ENCODE measurements around the gene BSN.

Gene BSN

DNA sequence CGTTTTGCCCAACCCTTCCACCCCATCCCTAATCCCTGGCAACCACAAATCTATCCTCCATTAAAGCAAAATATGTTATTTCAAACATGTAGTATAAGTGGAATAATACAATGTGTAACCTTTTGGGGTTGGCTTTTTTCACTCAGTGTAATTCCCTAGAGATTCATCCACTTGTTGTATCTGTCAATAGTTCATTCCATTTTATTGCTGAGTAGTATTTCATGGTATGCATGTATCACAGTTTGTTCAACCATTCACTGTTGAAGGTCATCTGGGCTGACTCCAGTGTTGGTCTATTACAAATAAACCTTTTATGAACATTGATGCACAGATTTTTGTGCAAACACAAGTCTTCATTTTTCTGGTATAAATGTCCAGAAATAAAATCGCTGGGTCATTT is 38.8 kb downstream of the BSN start:
- no peaks in the 10 kb centered on the region for H3K27me3 ChIP-seq (ENCODE audit: insufficient read depth, low read depth, severe bottlenecking)
- H3K27ac ChIP-seq: no peak overlapping the region
- no peak overlapping the region for H3K4me3 ChIP-seq (ENCODE audit: low read depth, low read length)
- H3K9me3 ChIP-seq (ENCODE audit: severe bottlenecking): no peaks in the 10 kb centered on the region
- no peaks in the 10 kb centered on the region for H3K36me3 ChIP-seq
- TF ChIP-seq, protein P1, sequence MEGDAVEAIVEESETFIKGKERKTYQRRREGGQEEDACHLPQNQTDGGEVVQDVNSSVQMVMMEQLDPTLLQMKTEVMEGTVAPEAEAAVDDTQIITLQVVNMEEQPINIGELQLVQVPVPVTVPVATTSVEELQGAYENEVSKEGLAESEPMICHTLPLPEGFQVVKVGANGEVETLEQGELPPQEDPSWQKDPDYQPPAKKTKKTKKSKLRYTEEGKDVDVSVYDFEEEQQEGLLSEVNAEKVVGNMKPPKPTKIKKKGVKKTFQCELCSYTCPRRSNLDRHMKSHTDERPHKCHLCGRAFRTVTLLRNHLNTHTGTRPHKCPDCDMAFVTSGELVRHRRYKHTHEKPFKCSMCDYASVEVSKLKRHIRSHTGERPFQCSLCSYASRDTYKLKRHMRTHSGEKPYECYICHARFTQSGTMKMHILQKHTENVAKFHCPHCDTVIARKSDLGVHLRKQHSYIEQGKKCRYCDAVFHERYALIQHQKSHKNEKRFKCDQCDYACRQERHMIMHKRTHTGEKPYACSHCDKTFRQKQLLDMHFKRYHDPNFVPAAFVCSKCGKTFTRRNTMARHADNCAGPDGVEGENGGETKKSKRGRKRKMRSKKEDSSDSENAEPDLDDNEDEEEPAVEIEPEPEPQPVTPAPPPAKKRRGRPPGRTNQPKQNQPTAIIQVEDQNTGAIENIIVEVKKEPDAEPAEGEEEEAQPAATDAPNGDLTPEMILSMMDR (IDR thresholded peaks at IDR 0.05; ENCODE audit: low read depth, low read length): no peak
- DNase-seq: no peak

DNA sequence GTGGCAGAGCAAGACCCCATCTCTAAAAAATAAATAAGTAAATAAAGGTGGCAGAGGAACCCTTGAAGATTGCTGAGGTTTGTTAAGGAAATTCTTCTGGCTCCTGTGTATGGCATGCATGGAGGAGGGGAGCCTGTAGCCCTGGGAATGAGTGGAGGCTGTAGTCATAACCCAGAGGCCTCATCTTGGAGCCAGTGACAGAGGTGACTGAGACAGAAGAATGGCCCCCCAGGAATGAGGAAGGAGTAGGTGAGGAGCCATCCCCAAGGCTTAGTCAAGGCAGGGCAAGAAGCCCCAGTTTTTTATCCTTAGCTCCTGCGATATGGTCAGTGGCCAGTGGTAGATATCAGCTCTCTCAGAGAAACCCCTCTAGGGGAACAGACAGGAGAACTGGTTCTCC is 46.5 kb downstream of the BSN start:
- H3K27me3 ChIP-seq (ENCODE audit: insufficient read depth, low read depth, severe bottlenecking): no peaks in the 10 kb centered on the region
- H3K4me3 ChIP-seq (ENCODE audit: low read depth, low read length): no peak overlapping the region
- TF ChIP-seq, protein P1 (IDR thresholded peaks at IDR 0.05; ENCODE audit: low read depth, low read length): no peak
- no peak for DNase-seq
- no peak overlapping the region for H3K27ac ChIP-seq
- H3K36me3 ChIP-seq: no peaks in the 10 kb centered on the region
- no peaks in the 10 kb centered on the region for H3K9me3 ChIP-seq (ENCODE audit: severe bottlenecking)

DNA sequence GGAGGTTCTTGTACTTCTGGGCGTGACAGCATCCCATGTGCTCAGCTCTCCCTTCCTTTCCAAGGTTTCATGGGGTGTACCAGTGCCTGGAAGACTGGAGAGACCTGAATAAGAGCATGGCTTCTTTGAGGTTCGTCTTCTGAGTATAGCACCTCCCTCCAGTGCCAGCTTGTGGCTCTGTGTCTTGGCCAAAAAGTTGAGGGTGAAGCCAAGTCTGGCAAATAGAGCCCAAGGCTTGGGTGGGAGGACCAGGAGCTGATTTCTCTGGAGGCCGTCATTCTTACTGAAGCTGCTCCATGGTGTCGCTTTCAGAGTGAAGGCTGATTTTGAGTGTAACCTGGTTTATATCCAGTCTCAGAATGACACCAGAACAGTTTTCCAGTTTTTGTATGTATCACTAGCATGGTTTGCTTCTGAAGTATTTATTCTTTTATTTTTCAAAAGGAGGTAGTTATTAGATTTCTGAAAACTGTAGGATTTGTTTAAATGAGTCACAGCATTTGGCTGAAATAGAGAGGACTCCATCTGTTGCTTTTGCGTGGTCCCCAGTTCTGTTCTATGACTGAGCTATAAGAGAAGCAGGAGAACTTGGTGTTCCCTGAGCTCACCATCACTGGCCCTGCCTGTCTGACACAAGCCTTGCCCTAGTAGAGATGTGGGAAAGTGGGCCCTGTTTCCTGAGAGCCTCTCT is 47.2 kb downstream of the BSN start:
- no peaks in the 10 kb centered on the region for H3K9me3 ChIP-seq (ENCODE audit: severe bottlenecking)
- TF ChIP-seq, protein P1 (IDR thresholded peaks at IDR 0.05; ENCODE audit: low read depth, low read length): no peak
- H3K27ac ChIP-seq: no peak overlapping the region
- H3K27me3 ChIP-seq (ENCODE audit: insufficient read depth, low read depth, severe bottlenecking): no peaks in the 10 kb centered on the region
- no peak overlapping the region for H3K4me3 ChIP-seq (ENCODE audit: low read depth, low read length)
- DNase-seq: no peak
- no peaks in the 10 kb centered on the region for H3K36me3 ChIP-seq

DNA sequence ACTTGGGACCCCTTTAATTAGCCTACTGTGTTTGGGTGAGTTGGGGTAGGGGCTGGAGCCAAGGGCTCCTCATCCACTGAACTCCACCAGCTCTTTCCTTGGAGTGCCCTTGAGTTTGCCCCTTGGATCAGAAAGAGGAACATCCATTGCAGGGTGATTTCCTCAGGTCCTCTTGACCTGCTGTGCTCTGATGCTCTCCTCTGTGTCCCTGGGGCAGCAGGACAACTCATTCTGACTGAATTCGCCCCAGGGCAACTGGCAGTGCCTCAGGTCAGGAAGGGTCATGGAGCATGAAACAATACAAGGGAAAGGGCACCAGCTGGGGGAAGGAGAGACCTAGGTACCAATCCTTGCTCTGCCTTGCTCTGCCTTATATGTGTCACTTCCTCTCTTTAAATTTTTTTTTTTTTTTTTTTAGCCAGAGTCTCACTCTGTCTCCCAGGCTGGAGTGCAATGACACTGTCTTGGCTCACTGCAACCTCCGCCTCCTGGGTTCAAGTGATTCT is 47.8 kb downstream of the BSN start:
- DNase-seq: no peak
- Histone ChIP-seq H3K4me3 (ENCODE audit: low read depth, low read length) (no peak overlapping the region), H3K9me3 (ENCODE audit: severe bottlenecking) (no peaks in the 10 kb centered on the region), H3K27me3 (ENCODE audit: insufficient read depth, low read depth, severe bottlenecking) (no peaks in the 10 kb centered on the region), H3K27ac (no peak overlapping the region), H3K36me3 (no peaks in the 10 kb centered on the region)
- TF ChIP-seq, protein P1 (IDR thresholded peaks at IDR 0.05; ENCODE audit: low read depth, low read length): no peak

DNA sequence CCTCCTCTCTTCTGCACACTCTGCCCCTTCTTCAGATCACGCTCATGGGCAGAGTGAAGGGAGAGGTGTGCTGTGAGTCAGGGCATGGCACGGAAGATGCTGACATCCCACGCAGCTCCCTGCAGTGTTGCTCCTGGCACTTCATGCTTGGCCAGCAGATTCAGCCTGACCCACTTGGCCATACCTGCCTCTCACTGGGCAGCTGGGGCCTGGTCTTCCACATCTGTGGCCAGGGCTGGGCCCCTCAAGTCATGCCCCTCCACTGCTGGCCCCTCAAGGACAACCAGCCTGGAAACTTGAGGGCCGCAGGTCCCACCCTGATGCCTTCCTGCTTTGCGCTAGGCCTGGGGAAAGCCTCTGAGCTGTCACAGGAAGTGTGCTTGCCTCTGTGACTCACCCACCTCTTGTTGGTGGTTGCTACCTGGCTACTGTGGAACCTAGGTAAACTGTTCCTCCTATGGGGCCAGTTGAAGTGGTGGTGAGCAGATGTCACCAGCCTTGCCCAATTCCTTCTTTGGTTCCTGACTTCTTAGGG is 48.7 kb downstream of the BSN start:
- TF ChIP-seq, protein P1 (IDR thresholded peaks at IDR 0.05; ENCODE audit: low read depth, low read length): no peak
- no peaks in the 10 kb centered on the region for H3K36me3 ChIP-seq
- no peaks in the 10 kb centered on the region for H3K9me3 ChIP-seq (ENCODE audit: severe bottlenecking)
- no peak overlapping the region for H3K4me3 ChIP-seq (ENCODE audit: low read depth, low read length)
- H3K27ac ChIP-seq: no peak overlapping the region
- no peaks in the 10 kb centered on the region for H3K27me3 ChIP-seq (ENCODE audit: insufficient read depth, low read depth, severe bottlenecking)
- DNase-seq: no peak
